Mesodermal cell (in vitro differentiated cells): Measurements from ENCODE around the gene LHX3.

ENCODE experiments used
- H3K27ac ChIP-seq: 2 replicates; pipeline ENCODE4 v1.7.0; 2013; ENCODE audit warnings: mild to moderate bottlenecking, low read depth, low read length, moderate library complexity; ENCODE audit not compliant: severe bottlenecking
- H3K36me3 ChIP-seq: 2 replicates; pipeline ENCODE4 v1.7.1; 2013; ENCODE audit warnings: mild to moderate bottlenecking, low read length, moderate library complexity; ENCODE audit not compliant: control insufficient read depth, insufficient read depth
- H3K4me1 ChIP-seq: one replicate; pipeline ENCODE4 v1.7.1; 2013; ENCODE audit warnings: mild to moderate bottlenecking, low read length; ENCODE audit not compliant: insufficient read depth, control insufficient read depth, poor library complexity, severe bottlenecking
- H3K4me3 ChIP-seq: 2 replicates; pipeline ENCODE4 v1.7.0; 2013; ENCODE audit warnings: low read length, control low read depth, mild to moderate bottlenecking; ENCODE audit not compliant: insufficient read depth, poor library complexity, severe bottlenecking; ENCODE audit errors: extremely low read depth
- H3K9me3 ChIP-seq: 2 replicates; pipeline ENCODE4 v1.7.1; 2013; ENCODE audit warnings: mild to moderate bottlenecking, low read length, moderate library complexity; ENCODE audit not compliant: control insufficient read depth
- WGBS, 2 experiments: methylation state at CpG; one replicate each; pipeline ENCODE4 v1.1.5; 2013; ENCODE audit warnings: missing lambda C conversion rate in 2 of 2; ENCODE audit not compliant: insufficient coverage in 2 of 2; 5-methylcytosine and 5-hydroxymethylcytosine counted together

LHX3 gene

DNA sequence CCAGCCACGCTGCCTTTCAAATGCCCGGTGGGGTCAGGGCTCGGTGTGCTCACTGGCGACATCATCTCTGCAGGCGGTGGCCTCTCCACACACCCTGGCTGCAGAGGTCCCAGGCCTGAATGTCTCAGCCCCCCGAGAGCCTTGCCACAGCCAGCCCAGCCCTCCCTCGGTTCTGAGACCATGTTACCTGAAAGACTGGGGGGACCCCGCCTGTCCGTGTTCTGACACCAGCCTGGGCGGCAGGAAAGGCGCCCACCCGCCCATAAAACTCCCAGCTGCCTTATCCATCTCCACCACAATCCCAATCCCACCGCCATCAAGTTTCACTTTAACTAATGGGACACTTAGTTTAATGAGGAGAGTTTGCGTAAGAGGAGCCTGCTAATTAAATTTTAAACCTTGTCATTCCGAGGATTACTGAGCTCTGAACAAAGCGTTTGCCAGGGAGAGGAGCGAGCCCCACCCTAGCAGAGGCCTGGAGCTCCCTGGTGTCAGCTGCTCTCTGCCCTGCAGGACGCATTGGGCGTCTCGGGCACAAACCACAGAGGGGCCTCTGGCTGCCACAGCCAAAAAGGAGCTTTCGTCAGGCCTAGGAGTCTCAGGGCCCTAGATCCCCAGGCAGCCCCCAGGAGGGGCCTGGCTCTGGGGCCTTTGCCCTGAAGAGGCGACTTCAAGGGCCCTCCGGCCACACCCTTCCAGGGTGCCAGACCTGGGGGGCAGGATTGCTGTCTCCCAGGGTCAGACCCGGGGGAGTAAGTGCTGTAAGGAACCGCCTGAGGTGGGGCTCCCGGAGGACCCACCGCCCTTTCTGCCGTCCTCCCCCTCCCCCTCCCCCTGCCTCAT lies 15.3 kb downstream of the LHX3 start:
- no peak overlapping the region for H3K27ac ChIP-seq

GRCh38 chr9:136187683-136188586 lies 17.0 kb downstream of the LHX3 start:
- WGBS, 2 experiments = 87 to 88% methylated on average over 18 to 19 of the region's 25 CpGs
- Histone ChIP-seq H3K36me3 (no peaks in the 10 kb centered on the region), H3K9me3 (no peaks in the 10 kb centered on the region), H3K27ac (no peak overlapping the region), H3K4me3 (no peak overlapping the region), H3K4me1 (peaks cover 3% of the 10 kb centered on the region)

More for the DNA sequence above, 15.3 kb downstream of the LHX3 start:
- no peaks in the 10 kb centered on the region for H3K36me3 ChIP-seq
- H3K4me3 ChIP-seq = no peak overlapping the region
- H3K9me3 ChIP-seq = no peaks in the 10 kb centered on the region
- peaks cover 7% of the 10 kb centered on the region for H3K4me1 ChIP-seq
- 69 to 74% methylated on average over 12 to 23 of the region's 28 CpGs for WGBS, 2 experiments

DNA sequence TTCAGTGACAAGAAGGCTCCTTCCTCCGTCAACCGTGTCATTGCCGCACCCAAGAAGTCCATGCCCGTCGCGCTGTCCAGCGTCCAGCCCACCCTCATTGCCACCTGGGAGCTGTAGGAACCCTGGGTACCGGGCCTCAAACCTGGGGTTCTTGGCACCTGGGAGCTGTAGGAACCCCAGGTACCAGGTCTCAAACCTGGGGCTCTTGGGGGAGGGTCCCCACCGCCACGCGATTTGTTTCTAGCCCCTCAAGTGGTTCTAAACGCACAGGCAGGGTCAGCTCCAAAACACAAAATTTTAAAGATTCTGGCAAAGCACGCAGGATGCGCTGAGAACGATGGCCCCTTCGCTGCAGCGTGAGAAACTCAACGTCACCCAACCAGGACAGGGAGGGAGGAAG lies 17.7 kb downstream of the LHX3 start:
- H3K36me3 ChIP-seq = no peaks in the 10 kb centered on the region
- no peaks in the 10 kb centered on the region for H3K4me1 ChIP-seq
- no peaks in the 10 kb centered on the region for H3K9me3 ChIP-seq
- 88 to 90% methylated on average over 17 to 18 of the region's 18 CpGs for WGBS, 2 experiments
- no peak overlapping the region for H3K27ac ChIP-seq
- no peak overlapping the region for H3K4me3 ChIP-seq

- H3K27ac ChIP-seq = no peak overlapping the region
- no peak overlapping the region for H3K4me3 ChIP-seq
- 83 to 88% methylated on average over 8 to 13 of the region's 14 CpGs for whole genome bisulfite sequencing, 2 experiments
Measured at GRCh38 chr9:136186386-136186785, 18.5 kb downstream of the LHX3 start.

DNA sequence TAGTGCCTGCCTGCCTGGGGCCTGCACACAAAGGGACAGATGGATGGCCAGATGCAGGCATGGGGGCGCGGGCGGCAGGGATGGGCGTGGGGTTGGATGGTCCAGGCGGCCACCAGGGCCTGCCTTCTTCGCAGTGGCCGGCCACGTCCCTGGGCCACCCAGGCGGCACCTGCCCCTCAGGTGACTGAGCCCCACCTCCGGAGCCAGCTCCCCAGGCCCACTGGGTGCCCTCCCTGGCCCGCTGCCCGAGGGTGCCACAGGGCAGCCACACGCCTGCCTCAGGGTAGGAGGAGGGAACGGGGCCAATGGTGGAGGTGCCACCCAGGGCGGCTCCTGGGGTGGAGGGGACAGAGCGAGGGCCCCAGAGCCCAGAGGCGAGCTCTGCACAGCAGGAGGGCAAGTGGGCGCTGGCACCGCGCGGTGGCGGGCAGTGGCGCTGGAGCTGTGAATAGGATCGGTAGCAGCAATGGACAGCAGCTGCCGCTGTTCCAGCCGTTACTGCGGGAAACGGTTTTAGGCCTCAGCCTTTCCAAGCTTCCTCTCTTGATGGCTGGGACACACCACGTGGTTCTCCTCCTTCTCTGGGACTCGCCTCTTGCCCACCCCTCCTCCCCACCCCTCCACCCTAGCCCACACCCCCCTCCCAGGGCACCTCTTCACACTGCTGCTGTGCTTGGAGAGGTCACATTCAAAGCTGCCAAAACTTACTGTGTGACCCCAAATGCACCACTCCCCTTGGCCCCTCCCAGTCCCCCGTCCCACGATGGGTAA lies 19.1 kb downstream of the LHX3 start:
- 85 to 94% methylated on average over 26 to 32 of the region's 32 CpGs for WGBS, 2 experiments

More at GRCh38 chr9:136186386-136186785, 18.5 kb downstream of the LHX3 start:
- Histone ChIP-seq H3K4me1 (no peaks in the 10 kb centered on the region), H3K36me3 (no peaks in the 10 kb centered on the region), H3K9me3 (no peaks in the 10 kb centered on the region)

DNA sequence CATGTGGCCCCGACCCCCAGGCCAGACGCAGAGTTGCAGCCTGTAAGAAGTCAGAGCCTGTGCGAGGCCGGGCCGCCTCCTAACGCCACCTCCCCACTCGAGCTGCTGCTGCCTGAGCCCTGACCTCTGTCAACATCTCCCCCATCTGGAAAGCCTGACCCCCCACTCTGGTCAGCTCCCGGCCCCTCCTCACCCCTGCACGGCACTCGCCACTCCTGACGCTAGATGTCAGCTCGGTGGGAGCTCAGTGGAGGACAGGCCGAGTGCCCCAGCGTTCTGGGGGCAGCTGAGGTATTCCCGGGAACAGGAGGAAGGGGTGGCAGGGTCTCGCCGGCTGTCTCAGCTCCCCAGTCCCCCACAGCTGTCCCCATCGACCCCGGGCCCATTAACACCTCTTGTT lies 19.9 kb downstream of the LHX3 start:
- WGBS, 2 experiments = 78 to 84% methylated on average over 12 to 14 of the region's 19 CpGs
- no peaks in the 10 kb centered on the region for H3K36me3 ChIP-seq
- no peaks in the 10 kb centered on the region for H3K9me3 ChIP-seq
- no peaks in the 10 kb centered on the region for H3K4me1 ChIP-seq
- no peak overlapping the region for H3K27ac ChIP-seq
- no peak overlapping the region for H3K4me3 ChIP-seq

More for the DNA sequence above, 19.1 kb downstream of the LHX3 start:
- H3K27ac ChIP-seq = no peak overlapping the region
- H3K4me3 ChIP-seq = no peak overlapping the region
- H3K36me3 ChIP-seq = no peaks in the 10 kb centered on the region
- no peaks in the 10 kb centered on the region for H3K4me1 ChIP-seq
- no peaks in the 10 kb centered on the region for H3K9me3 ChIP-seq

DNA sequence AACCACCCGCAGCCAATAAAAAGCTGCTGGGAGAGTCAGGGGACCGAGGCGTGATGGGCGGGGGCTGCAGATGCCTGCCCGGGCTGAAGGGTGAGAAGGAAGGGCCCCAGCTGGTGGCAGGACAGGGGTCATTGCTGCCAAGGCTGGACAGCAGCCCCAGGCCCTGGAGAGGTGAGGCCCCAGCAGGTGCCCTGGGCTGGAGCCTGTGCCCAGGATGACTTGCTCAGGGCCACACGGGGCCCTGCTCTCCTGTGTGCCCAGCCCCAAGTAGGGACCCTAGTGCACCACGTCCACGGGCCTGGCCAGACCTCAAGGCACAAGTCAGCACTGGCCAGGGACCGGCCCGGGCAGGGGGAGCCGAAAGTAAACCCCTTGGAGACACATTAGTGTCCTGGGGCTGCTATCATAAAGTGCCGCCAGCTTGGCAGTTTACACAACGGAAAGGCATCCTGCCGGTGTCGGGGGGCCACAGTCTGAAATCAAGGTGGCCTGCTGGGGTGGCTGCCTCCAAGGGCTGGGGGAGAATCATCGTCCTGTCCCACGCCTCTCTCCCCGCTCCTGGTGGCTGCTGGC lies 22.0 kb downstream of the LHX3 start:
- 95 to 96% methylated on average over 13 to 14 of the region's 18 CpGs for WGBS, 2 experiments
- H3K4me1 ChIP-seq = no peaks in the 10 kb centered on the region
- H3K27ac ChIP-seq = no peak overlapping the region
- no peaks in the 10 kb centered on the region for H3K36me3 ChIP-seq
- H3K4me3 ChIP-seq = no peak overlapping the region
- H3K9me3 ChIP-seq = no peaks in the 10 kb centered on the region

DNA sequence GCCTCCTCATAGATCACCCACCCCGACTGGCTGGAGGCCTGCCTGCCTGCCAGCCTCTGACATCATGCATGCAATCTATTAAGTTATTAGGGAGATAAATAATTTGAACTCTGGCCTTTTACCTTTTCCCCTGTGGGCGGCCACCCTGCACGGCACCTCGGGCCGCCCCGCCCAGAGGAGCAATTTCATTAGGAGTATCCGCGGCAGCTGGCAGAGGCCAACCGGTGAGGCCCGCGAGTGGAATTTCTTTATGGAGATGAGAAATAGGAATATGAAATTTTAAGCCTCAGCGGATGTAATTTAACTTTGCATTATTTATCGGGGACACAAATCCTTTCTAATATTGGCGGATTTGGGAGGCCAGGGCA lies 22.5 kb downstream of the LHX3 start:
- no peaks in the 10 kb centered on the region for H3K4me1 ChIP-seq
- H3K36me3 ChIP-seq = no peaks in the 10 kb centered on the region
- no peaks in the 10 kb centered on the region for H3K9me3 ChIP-seq
- WGBS, 2 experiments = 94 to 97% methylated on average over 10 to 12 of the region's 14 CpGs
- H3K27ac ChIP-seq = no peak overlapping the region
- no peak overlapping the region for H3K4me3 ChIP-seq

DNA sequence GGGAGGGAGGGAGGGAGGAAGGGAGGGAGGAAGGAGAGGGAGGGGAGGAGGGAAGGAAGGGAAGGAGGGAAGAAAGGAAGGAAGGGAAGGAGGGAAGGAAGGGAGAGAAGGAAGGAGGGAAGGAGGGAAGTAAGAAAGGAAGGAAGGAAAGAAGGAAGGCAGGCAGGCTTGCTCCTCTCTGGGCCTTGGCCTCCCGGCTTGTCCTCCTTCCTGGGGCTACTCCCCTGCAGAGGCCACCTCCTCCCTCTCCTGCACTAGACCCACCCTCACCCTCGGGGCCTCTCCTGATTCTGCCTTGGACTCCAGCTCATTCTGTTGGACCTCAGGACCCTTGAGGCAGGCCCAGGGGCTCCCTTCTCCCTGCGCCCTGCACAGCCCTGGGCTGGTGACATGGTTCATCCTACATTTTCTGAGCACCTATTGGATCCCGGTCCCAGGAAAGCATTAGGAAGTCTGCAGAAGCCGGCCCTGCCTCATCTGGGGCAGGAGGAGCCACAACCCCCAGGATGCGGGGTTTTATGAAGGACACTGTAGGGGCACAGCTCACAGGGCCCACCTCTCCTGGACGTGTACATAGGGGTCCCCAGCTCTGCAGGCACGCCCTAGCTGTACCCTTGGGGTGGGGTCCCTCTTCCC lies 23.0 kb downstream of the LHX3 start:
- WGBS, 2 experiments = 88 to 89% methylated on average over 5 to 7 of the region's 8 CpGs
- no peak overlapping the region for H3K4me3 ChIP-seq

DNA sequence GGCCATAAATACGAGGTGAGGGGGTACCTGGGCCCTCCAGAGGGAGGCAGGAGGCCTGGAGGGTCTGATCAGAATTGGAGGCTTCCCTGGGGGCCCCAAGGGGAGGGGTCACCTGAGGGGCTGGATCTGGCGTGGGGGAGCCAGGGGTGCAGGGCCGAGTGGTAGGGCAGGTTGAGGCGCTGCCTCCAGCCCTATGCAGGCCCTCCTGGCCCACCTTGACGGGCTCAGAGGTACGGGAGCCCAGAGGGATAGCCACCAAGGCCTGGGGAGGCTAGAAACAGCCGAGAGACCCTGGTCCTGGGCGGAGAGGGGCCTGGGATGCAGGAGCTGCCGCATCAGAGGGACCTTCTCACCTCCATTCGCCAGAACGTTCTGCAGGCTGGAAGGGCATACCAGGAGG lies 24.3 kb downstream of the LHX3 start:
- H3K4me3 ChIP-seq = no peak overlapping the region
- no peaks in the 10 kb centered on the region for H3K36me3 ChIP-seq
- H3K9me3 ChIP-seq = no peaks in the 10 kb centered on the region
- WGBS, 2 experiments = 78 to 93% methylated on average over 6 to 8 of the region's 11 CpGs
- H3K27ac ChIP-seq = no peak overlapping the region
- no peaks in the 10 kb centered on the region for H3K4me1 ChIP-seq

More for the DNA sequence above, 23.0 kb downstream of the LHX3 start:
- Histone ChIP-seq H3K9me3 (no peaks in the 10 kb centered on the region), H3K4me1 (no peaks in the 10 kb centered on the region), H3K27ac (no peak overlapping the region), H3K36me3 (no peaks in the 10 kb centered on the region)
